MCF 10A (cell line): ENCODE results near the gene MRPL16. TPM values are rescaled to one million over a fixed set of nuclear protein-coding genes. Genes with fewer than 3 reads are reported as not detected.
A peak's percentile ranks its signal among the peaks of the same experiment; 100 is the strongest.

Experiments
- BruUV-seq: library from RNA; stranded (reverse); fragments of 400-500 nt; replicated peaks from 2 replicates; lab custom pipeline; 2021; lab: Mats Ljungman, UMichigan
- CTCF ChIA-PET: fragments of 300-600 bp; sonication (Branson Sonifier 250); formaldehyde crosslinking; extraction: SDS; loops from one replicate; lab custom pipeline; 2021; ENCODE audit warnings: antibody characterized with exemption, inconsistent platforms; lab: Yijun Ruan, JAX
- POLR2A ChIA-PET: fragments of 300-600, 350-650 bp; sonication (Branson Sonifier 250); formaldehyde crosslinking; extraction: SDS; loops from one replicate; lab custom pipeline; 2020; ENCODE audit warnings: antibody characterized with exemption, inconsistent platforms; lab: Yijun Ruan, JAX
- DNase-seq: peaks from one replicate; pipeline ENCODE4 v3.0.0-alpha.2; 2018; ENCODE audit not compliant: unreplicated experiment
- H3K27ac Mint-ChIP-seq: one replicate; pipeline ENCODE4 v1.8.0; 2022; ENCODE audit warnings: mild to moderate bottlenecking, low read depth, mixed read lengths; ENCODE audit not compliant: unreplicated experiment
- H3K27me3 Mint-ChIP-seq: one replicate; pipeline ENCODE4 v1.8.0; 2022; ENCODE audit warnings: mixed read lengths; ENCODE audit not compliant: insufficient read depth, unreplicated experiment
- H3K36me3 Mint-ChIP-seq: one replicate; pipeline ENCODE4 v1.8.0; 2022; ENCODE audit warnings: mild to moderate bottlenecking, moderate library complexity, mixed read lengths; ENCODE audit not compliant: insufficient read depth, unreplicated experiment
- H3K4me1 Mint-ChIP-seq: one replicate; pipeline ENCODE4 v1.8.0; 2022; ENCODE audit warnings: mixed read lengths; ENCODE audit not compliant: insufficient read depth, unreplicated experiment
- H3K4me3 Mint-ChIP-seq: one replicate; pipeline ENCODE4 v1.8.0; 2022; ENCODE audit warnings: mild to moderate bottlenecking, moderate library complexity, mixed read lengths; ENCODE audit not compliant: unreplicated experiment
- H3K9me3 Mint-ChIP-seq: one replicate; pipeline ENCODE4 v1.8.0; 2022; ENCODE audit warnings: mixed read lengths; ENCODE audit not compliant: unreplicated experiment
- intact Hi-C: fragments of 100-400 bp; cut with micrococcal nuclease; formaldehyde crosslinking; loops from 2 replicates; pipeline ENCODE4 v1.14.1; 2022
- total RNA-seq: library from RNA; stranded (reverse); gene quantifications from 2 replicates; pipeline ENCODE4 v1.2.3, GENCODE V29; 2022
- TF ChIP-seq, protein P1 (sequence below): fragments of 200-600 bp; IDR thresholded peaks from one replicate; pipeline ENCODE4 v1.8.0; 2022; ENCODE audit warnings: antibody characterized with exemption, mild to moderate bottlenecking; ENCODE audit not compliant: unreplicated experiment

MRPL16 gene
- total RNA-seq, 1 experiment from 2014 or later, result 39.8 TPM

DNA sequence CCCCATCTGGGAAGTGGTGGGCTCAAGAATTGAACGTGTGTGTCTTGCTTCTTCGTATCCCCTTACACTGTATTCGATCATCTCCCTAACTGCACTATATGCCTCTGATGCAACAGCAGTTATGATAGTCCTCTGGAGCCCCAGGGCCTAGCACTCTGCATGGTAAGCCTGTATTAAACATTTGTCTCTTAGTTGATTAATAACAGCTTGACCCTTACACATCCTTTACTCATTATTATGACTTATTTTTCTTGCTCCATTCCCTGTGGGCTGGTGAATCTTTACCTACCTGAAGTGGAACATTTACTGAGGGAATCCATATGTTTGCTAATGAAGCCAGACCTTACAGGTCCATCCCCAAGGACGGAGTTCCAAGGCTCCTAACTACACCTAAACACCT lies 49.8 kb downstream of the MRPL16 start:
- H3K9me3 Mint-ChIP-seq, result no peaks in the 10 kb centered on the region
- no peak overlapping the region for H3K4me3 Mint-ChIP-seq
- BruUV-seq, result no TSS peak
- intact Hi-C loops, result no loop called here
- no peak overlapping the region for H3K27ac Mint-ChIP-seq
- CTCF ChIA-PET, result interaction anchor here (2.4 kb wide), 1 partner anchor 49 kb away, joined by 10 read pairs; the partner anchor contains the start of gene MRPL16
- POLR2A ChIA-PET, result interaction anchor here (1.3 kb wide), 1 partner anchor 13 kb away, joined by 3 read pairs; no protein-coding TSS in a partner anchor
- no peaks in the 10 kb centered on the region for H3K36me3 Mint-ChIP-seq
- no peaks in the 10 kb centered on the region for H3K27me3 Mint-ChIP-seq
- no peak for DNase-seq
- peaks cover 21% of the 10 kb centered on the region for H3K4me1 Mint-ChIP-seq
- TF ChIP-seq, protein P1, sequence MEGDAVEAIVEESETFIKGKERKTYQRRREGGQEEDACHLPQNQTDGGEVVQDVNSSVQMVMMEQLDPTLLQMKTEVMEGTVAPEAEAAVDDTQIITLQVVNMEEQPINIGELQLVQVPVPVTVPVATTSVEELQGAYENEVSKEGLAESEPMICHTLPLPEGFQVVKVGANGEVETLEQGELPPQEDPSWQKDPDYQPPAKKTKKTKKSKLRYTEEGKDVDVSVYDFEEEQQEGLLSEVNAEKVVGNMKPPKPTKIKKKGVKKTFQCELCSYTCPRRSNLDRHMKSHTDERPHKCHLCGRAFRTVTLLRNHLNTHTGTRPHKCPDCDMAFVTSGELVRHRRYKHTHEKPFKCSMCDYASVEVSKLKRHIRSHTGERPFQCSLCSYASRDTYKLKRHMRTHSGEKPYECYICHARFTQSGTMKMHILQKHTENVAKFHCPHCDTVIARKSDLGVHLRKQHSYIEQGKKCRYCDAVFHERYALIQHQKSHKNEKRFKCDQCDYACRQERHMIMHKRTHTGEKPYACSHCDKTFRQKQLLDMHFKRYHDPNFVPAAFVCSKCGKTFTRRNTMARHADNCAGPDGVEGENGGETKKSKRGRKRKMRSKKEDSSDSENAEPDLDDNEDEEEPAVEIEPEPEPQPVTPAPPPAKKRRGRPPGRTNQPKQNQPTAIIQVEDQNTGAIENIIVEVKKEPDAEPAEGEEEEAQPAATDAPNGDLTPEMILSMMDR, result no peak

DNA sequence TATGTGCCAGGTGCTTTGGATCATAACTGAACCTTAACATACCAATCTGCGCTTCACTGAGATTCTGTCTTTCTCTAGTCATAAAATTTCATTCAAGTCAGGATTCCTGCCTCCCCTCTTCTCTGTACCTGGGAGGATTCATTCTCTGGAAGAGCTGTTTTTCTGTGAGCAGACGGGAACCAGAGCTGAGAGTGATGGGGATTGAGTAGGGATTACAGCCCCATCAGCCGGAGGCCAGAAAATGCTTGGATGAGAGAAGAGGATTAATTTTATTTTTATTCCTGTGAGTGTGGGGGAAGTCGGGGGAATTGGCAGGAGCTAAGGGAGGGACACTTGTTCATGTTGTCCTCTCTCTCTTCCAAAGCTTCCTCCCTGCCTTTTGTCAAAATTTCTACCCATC lies 50.7 kb downstream of the MRPL16 start:
- CTCF ChIA-PET, result interaction anchor here (1.4 to 2.4 kb wide), 3 partner anchors 12 to 50 kb away, joined by 4 to 10 read pairs (median 5); partner anchors contain the start of gene MRPL16
- BruUV-seq, result no TSS peak
- H3K9me3 Mint-ChIP-seq, result no peaks in the 10 kb centered on the region
- peak overlapping the region; percentile 54 for H3K27ac Mint-ChIP-seq
- intact Hi-C loops, result loop anchor here (10.0 kb wide), 1 partner anchor 405 kb away; no protein-coding TSS in a partner anchor
- H3K27me3 Mint-ChIP-seq, result no peaks in the 10 kb centered on the region
- TF ChIP-seq, protein P1, result no peak
- POLR2A ChIA-PET, result interaction anchor here (0.7 to 1.3 kb wide), 2 partner anchors 17 to 18 kb away, joined by 3 to 4 read pairs; no protein-coding TSS in a partner anchor
- H3K4me1 Mint-ChIP-seq, result peaks cover 15% of the 10 kb centered on the region
- H3K4me3 Mint-ChIP-seq, result no peak overlapping the region
- DNase-seq, result no peak
- no peaks in the 10 kb centered on the region for H3K36me3 Mint-ChIP-seq

DNA sequence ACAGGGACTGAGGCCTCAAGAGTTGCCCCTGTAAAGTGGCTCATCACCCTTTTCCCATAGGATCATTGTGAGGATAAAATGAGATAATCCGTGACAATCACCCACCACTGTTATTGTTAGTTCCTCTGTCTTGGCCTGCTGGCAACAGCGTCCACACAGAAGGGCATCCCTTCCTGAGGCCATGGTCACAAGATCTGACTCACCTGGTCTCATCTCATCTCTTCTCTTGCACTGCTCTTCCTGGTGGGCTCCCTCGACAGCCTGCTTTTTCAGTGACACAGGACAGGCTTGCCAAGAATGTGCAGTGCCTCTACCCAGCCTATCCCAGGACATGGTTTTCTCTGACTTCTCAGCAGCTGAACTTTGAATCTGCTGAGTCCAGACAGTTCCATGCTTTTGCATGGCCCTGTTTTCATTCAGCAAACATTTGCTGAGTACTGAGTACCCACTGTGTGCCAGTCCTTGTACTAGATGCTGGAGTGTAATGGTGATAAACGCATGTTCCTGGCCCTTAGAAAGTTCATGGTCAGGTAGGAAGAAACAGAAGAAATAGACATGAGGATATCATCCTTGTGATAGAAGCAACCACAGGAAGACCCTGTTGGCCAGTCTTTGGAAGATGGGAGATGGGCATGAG lies 52.1 kb downstream of the MRPL16 start:
- no peaks in the 10 kb centered on the region for H3K36me3 Mint-ChIP-seq
- TF ChIP-seq, protein P1, result no peak
- H3K4me1 Mint-ChIP-seq, result peaks cover 13% of the 10 kb centered on the region
- no peak overlapping the region for H3K4me3 Mint-ChIP-seq
- H3K9me3 Mint-ChIP-seq, result no peaks in the 10 kb centered on the region
- no peak for DNase-seq
- intact Hi-C loops, result loop anchor here (10.0 kb wide), 1 partner anchor 406 kb away; no protein-coding TSS in a partner anchor
- BruUV-seq, result no TSS peak
- CTCF ChIA-PET, result interaction anchor here (0.7 to 2.4 kb wide), 5 partner anchors 14 to 67 kb away, joined by 3 to 10 read pairs (median 3); partner anchors contain the start of gene MRPL16
- POLR2A ChIA-PET, result interaction anchor here (0.9 kb wide), 1 partner anchor 28 kb away, joined by 5 read pairs; no protein-coding TSS in a partner anchor
- H3K27me3 Mint-ChIP-seq, result no peaks in the 10 kb centered on the region
- H3K27ac Mint-ChIP-seq, result no peak overlapping the region

DNA sequence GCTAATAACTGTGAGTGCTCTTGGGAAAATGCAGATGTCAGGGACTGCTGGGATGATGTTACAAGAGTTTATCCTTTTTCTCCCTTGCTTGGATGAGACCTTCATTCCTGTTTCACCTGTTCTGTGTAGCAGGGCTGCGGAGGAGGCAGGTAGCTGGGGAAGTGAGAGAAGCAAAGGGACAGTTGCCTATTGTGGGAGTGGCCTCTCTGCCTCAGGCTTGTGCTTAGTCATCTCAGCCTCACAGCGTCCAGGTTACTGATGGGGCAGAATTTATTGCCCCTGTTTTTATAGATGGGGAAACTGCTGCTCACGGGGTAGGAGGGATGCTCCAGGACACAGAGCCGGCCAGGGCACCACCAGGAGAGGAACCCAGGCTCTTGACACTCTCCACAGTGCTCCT lies 53.7 kb downstream of the MRPL16 start:
- POLR2A ChIA-PET, result interaction anchor here (0.7 to 5.4 kb wide), 13 partner anchors 13 to 1116 kb away, joined by 3 to 67 read pairs (median 14); partner anchors contain the start of genes MRPL16, OSBP and PATL1
- CTCF ChIA-PET, result interaction anchor here (1.0 to 7.6 kb wide), 8 partner anchors 15 to 509 kb away, joined by 3 to 160 read pairs (median 14); partner anchors contain the start of genes MRPL16 and PATL1
- intact Hi-C loops, result loop anchor here (1.0 to 10.0 kb wide), 2 partner anchors 19 to 408 kb away; no protein-coding TSS in a partner anchor
- BruUV-seq, result no TSS peak
- Mint-ChIP-seq H3K4me3 (peak overlapping the region; percentile 92), H3K4me1 (peaks cover 13% of the 10 kb centered on the region), H3K36me3 (no peaks in the 10 kb centered on the region), H3K9me3 (no peaks in the 10 kb centered on the region), H3K27me3 (no peaks in the 10 kb centered on the region), H3K27ac (peak overlapping the region; percentile 29)
- DNase-seq, result peak; percentile 65
- TF ChIP-seq, protein P1, result no peak
